Stimulated activated CD4-positive, alpha-beta T cell treated with anti-CD3 and anti-CD28 coated beads, TNF-alpha, amount 100 ng/mL, for 24 hours (primary cell): ENCODE data around the gene UTS2B.

ENCODE experiments used
- DNase-seq, 3 experiments: peaks; one replicate each; pipeline ENCODE4 v3.0.0-alpha.2; 2020; ENCODE audit warnings: low read depth in 3 of 3

Gene UTS2B, protein sequence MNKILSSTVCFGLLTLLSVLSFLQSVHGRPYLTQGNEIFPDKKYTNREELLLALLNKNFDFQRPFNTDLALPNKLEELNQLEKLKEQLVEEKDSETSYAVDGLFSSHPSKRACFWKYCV

GRCh38 chr3:191329654-191330529 is at the start of gene UTS2B:
Gene UTS2B (minus strand): TSS chr3:191330526. CDS start chr3:191282189, 48,337 bp downstream.
- no peak for DNase-seq

GRCh38 chr3:191380001-191380400 is 49.7 kb upstream of the UTS2B start:
- DNase-seq: no peak

DNA sequence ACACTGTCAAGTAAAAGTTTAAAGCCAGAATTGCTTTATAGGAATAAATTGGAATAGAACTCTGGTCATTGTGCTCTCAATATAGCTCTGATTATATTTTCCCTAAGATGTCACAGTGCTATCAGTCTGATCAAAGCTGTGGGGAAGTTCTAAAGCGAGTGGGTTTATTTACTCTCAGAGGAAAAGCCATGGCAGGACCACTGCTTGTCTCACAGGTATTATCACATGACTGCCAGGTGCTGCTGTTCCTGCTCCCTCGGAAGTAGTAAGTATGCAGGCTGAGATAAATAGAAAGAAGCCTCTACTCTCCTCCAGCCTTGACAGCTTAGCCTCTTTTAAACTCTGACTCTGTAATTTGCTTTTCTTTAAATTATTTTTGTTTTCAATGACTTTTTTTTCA is 49.1 kb upstream of the UTS2B start:
- DNase-seq: no peak

- DNase-seq: no peak
These were observed 48.0 kb upstream of the UTS2B start for GRCh38 chr3:191378142-191378812.

GRCh38 chr3:191376516-191377141 is 46.3 kb upstream of the UTS2B start:
- DNase-seq: no peak

DNA sequence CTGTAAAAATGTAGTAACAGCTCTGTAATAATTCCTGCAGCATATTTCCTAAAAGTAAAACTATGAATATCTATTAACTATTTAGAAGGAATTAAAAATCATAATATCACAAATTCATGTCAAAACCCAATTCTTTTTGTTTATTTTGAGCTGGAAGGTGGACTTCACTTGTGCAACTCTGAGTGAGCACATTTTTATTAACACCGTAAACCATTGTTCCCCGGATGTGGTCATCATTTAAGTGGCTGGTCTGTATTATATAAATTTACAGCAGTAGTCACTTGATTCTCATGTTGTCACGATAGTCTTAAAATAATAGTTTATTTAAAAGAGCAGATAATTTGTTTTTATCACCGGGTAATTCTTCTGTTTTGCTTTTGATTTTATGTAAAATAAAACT is 43.0 kb upstream of the UTS2B start:
- no peak for DNase-seq

DNA sequence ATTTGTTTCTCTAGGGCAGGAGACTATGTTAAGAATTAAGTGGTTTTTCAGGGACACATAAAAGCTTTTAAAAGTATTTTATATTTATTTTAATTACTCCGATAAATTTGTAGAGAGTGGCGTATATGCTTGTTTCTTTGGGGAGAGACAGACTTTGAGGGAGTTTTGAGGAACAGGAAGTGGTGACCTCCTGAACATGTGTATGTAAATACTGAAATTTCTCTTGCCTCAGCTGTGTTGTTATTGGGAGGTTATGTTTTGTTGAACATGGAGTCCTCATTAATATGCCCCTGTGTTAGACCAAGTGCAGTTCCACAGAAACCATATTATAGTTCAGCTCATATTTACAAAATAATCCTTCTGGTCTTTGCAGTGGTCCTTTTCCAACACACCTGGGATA is 41.8 kb upstream of the UTS2B start:
- DNase-seq: no peak

DNA sequence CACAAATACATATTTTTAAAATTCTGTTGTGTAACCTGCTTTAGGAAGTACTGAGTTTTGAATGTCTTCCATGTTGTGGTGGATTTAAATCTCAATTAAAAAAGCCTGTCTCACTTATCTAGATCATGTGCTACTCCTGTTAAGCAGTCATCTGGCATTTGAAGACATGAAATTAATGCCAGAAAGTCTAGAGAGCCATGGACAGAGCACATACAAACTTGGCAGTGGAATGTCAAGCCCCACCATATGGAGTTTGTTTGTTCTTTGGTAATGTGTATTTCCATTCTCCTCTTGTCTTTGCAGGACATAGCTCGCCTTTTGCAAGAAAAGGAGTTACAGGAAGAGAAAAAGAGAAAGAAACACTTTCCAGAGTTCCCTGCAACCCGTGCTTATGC is 39.3 kb upstream of the UTS2B start:
- no peak for DNase-seq

GRCh38 chr3:191368755-191369615 is 38.7 kb upstream of the UTS2B start:
- DNase-seq: no peak

- no peak for DNase-seq
These were observed 36.3 kb upstream of the UTS2B start for GRCh38 chr3:191366675-191367074.

GRCh38 chr3:191363221-191363620 is 32.9 kb upstream of the UTS2B start:
- no peak for DNase-seq

DNA sequence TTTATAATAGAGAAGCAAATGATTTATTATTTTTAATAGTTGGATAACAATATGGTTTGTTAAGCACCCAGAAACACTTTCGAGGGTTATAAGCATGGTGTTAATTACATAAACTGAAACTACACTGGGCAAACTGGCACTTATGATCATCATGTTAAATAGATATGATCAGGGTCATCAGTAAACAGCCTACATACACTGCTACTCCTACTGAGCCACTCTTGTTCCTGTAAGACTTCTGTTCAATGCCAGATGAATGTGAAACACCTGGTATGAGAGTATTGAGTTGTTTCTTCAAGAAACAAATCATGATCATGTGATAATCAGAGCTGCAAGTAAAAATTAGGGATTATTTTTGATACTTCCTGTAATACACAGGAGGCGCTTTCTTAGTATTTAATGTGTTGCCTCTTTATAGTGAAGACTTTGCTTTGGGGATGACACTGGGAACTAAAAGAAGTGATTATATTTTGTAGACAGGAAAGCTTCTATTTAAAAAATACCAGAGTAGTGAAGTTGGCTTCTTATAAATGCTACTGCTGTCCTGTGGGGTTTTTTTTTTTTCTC is 32.3 kb upstream of the UTS2B start:
- DNase-seq: no peak

DNA sequence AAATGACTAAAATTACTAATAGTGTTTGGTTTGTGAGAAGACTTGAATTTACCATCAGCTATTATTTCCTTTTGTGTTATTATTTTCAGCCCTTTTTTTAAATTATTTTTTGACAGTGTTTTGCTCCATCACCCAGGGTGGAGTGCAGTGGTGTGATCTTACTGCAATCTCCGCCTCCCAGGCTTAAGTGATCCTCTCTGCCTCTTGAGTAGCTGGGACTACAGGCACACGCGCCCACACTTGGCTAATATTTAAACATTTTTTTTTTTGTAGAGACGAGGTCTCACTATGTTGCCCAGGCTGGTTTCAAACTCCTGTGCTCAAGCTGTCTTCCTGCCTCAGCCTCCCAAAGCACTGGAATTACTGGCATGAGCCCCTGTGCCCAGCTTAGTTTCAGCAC is 31.7 kb upstream of the UTS2B start:
- no peak for DNase-seq

- no peak for DNase-seq
These were observed 31.1 kb upstream of the UTS2B start for GRCh38 chr3:191361456-191361855.

- DNase-seq: no peak
These were observed 30.3 kb upstream of the UTS2B start for GRCh38 chr3:191360620-191361019.

DNA sequence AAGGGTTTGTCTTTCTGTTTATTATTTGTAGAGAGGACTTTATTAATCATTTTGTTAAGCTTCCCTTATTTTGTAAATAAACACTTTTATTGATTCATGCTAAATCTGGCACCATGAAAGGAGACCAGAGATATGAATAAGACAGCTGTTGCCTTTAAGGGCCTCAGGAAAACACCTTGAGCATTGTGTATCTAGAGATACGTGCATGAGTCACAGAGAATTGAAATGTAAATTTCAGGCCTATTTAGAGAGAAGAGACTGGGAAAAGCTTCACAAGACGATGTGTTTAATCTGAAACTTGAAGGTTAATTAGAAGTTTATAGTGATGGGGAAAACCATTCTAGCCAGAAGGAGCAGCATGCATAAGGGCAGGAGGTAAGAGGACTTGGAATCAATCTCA is 28.6 kb upstream of the UTS2B start:
- DNase-seq: no peak

DNA sequence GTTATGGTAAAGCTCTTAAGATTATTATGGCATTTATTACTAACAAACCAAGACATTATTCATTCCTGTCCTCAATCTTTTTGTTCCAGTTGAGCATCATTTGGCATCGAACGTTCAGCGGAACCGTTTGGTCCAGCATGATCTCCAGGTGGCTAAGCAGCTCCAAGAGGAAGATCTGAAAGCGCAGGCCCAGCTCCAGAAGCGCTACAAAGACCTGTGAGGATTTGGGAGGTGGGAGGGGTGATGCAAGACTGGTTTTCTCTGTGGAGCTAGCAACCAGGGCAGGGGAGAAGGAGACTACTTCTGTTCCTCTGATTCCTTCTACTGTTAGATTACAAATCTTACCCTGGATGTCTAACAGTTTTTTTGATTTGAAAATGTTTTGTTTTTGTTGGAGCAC is 27.6 kb upstream of the UTS2B start:
- DNase-seq: no peak

GRCh38 chr3:191356631-191357439 is 26.5 kb upstream of the UTS2B start:
- no peak for DNase-seq

DNA sequence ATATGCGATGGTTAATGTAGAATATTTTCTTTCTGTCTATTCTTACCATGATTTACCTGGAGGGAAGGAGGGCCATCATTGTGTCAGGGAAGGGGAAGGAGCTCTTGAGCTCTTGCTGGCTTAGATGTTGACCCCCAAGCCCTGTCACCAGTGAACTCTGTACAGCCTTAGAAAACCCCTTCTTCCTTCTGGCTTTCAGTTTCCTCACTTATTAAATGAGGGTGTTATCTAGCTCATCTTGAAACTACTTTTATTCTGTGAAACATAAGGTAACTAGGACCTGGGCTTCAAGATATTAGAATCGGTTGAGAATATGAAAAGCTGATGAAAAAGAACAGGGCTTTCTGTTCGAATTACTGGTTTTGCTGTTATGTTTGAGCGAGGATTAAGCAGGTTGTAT is 25.1 kb upstream of the UTS2B start:
- no peak for DNase-seq

GRCh38 chr3:191353022-191353777 is 22.9 kb upstream of the UTS2B start:
- no peak for DNase-seq
